Karpas-422 (cell line): Measurements from ENCODE around the gene PPP1R14C. TPM values are rescaled to one million over a fixed set of nuclear protein-coding genes. Genes with fewer than 3 reads are reported as not detected.

ENCODE experiments used
- DNase-seq: peaks from one replicate; pipeline ENCODE4 v3.0.0-alpha.2; 2015
- H2AFZ ChIP-seq: fragments of 200-600 bp; sonication (generic); 2 replicates; pipeline ENCODE4 v1.6.1; 2014; ENCODE audit warnings: antibody characterized with exemption, low read length, mixed read lengths
- H3K27ac ChIP-seq: fragments of 200-600 bp; sonication (generic); 2 replicates; pipeline ENCODE4 v1.5.1; 2014; ENCODE audit warnings: mild to moderate bottlenecking, low read length, moderate library complexity
- H3K27me3 ChIP-seq: fragments of 200-600 bp; sonication (generic); 2 replicates; pipeline ENCODE4 v1.6.1; 2014; ENCODE audit warnings: low read length, mixed read lengths
- H3K36me3 ChIP-seq: fragments of 200-600 bp; sonication (generic); 2 replicates; pipeline ENCODE4 v1.6.1; 2014; ENCODE audit warnings: low read length, mixed read lengths; ENCODE audit not compliant: insufficient read depth
- H3K4me1 ChIP-seq: fragments of 200-600 bp; sonication (generic); 2 replicates; pipeline ENCODE4 v1.6.1; 2014; ENCODE audit warnings: mild to moderate bottlenecking, low read length, mixed read lengths
- H3K4me2 ChIP-seq: fragments of 200-600 bp; sonication (generic); 2 replicates; pipeline ENCODE4 v1.6.1; 2014; ENCODE audit warnings: low read length, low read depth, mild to moderate bottlenecking; ENCODE audit not compliant: poor library complexity, severe bottlenecking
- H3K4me3 ChIP-seq: fragments of 200-600 bp; sonication (generic); 2 replicates; pipeline ENCODE4 v1.5.1; 2014; ENCODE audit warnings: mild to moderate bottlenecking, antibody characterized with exemption, low read length, mixed read lengths
- H3K79me2 ChIP-seq: fragments of 200-600 bp; sonication (generic); 2 replicates; pipeline ENCODE4 v1.6.1; 2014; ENCODE audit warnings: mild to moderate bottlenecking, low read length, mixed read lengths
- H3K9ac ChIP-seq: fragments of 200-600 bp; sonication (generic); 2 replicates; pipeline ENCODE4 v1.6.0; 2014; ENCODE audit warnings: low read length
- H3K9me2 ChIP-seq: fragments of 200-600 bp; sonication (generic), shearing (Covaris generic); replicated peaks from 2 replicates; pipeline ENCODE4 v1.6.0; 2014; ENCODE audit warnings: mild to moderate bottlenecking, low read length, moderate library complexity; ENCODE audit not compliant: insufficient read depth
- H3K9me3 ChIP-seq: fragments of 300-700, 200-600 bp; sonication (generic); 2 replicates; pipeline ENCODE4 v1.6.1; 2014; ENCODE audit warnings: low read length, mixed read lengths
- H4K20me1 ChIP-seq: fragments of 200-600 bp; sonication (generic); 2 replicates; pipeline ENCODE4 v1.6.1; 2014; ENCODE audit warnings: mild to moderate bottlenecking, antibody characterized with exemption, low read length, low read depth; ENCODE audit not compliant: insufficient read depth
- total RNA-seq: library from RNA; depleted of rRNA; stranded (reverse); fragments of >200 nt; shearing (Covaris generic); gene quantifications from 2 replicates; pipeline ENCODE4 v1.2.3, GENCODE V29; 2014; ENCODE audit warnings: low replicate concordance

Gene PPP1R14C
- total RNA-seq, 1 experiment from 2014 or later: not detected

DNA sequence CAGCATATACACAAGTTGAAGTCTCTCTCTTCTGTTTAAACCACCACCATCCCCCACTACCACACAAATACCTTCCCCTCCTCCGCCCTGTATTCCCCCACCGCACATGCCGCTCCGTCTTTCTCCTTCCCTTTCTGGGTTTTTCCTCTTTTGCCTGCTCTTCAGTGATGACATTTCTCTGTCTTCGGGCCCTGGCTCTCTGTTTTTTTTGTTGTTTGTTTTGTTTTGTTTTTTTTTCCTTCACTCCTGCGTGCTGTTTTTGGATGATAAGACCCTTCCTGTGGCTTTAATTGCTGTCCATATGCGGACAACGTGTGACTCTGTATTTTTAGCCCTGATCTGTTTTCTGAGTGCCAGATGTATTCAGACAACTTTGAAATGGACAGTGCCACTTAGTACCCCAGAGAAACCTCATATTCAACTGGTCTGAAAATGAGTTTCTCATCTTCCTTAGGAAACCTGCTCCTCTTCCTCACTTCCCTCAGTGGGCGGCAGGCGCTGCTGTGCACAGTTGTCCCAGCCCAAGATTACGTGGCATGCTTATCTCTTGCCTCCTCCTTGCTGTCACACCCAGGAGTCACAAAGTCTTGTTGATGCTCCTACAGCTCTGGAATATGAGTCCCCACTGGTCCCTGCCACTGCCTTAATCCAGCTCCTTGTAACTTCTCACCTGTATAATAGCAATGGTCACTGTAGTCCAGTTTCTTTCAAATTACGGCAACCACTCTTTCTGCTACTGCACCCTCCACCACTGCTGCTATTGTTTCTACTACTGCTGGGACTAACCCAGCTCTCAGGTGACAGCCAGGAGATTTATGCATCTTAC lies 8.2 kb downstream of the PPP1R14C start:
- Histone ChIP-seq H3K9me2 (no peaks in the 10 kb centered on the region), H3K4me2 (no peak overlapping the region), H3K27ac (no peak overlapping the region), H2AFZ (no peak overlapping the region), H3K4me1 (peaks cover 5% of the 10 kb centered on the region), H3K4me3 (no peak overlapping the region), H3K36me3 (no peaks in the 10 kb centered on the region), H4K20me1 (no peaks in the 10 kb centered on the region), H3K9me3 (no peaks in the 10 kb centered on the region), H3K27me3 (no peaks in the 10 kb centered on the region), H3K79me2 (no peaks in the 10 kb centered on the region), H3K9ac (no peak overlapping the region)
- DNase-seq: no peak

DNA sequence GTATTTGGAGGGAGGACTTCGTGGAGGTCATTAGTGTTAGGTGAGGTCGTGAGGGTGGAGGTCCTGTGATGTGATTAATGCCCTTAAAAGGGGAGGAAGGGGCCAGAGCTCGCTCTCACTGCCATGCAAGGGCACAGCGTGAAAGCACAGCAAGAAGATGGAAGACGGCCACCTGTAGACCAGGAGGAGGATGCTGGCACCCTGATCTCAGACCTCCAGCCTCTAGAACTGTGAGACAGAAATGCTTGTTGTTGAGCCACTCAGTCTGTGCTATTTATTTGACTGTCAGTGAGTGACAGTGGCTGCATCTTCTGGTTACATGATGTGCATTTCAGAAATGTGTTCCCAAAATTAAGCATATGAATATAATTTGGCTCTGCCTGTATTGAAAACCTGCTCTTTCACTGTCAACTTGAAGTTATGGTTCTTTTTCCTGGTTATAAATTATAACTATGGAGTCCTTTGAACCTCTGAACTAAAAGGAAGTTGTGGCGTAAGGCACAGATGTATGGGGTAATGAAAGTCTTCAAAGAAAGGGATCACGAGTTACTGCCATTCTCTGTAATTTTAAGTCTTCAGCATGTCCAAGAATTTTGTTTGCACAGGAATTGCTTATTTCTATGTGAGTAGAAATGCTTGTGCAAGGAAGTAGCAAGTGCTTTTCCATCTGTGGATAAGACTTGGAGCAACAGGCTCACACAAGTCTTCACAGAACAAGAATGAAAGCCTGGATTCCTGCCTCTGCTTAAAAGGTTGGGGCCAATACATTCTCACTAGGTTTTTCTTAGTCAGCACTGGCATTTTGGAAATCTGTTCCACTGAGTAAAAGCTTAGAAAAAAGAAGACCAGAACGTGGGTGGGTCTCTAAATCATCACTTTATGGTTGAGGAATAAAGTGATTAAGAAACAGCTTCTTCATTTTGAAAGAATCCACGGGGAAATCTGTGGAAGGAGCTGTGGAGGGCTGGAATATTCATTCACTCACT lies 10.3 kb downstream of the PPP1R14C start:
- Histone ChIP-seq H3K9me2 (no peaks in the 10 kb centered on the region), H3K27me3 (no peaks in the 10 kb centered on the region), H3K4me1 (no peaks in the 10 kb centered on the region), H3K27ac (no peak overlapping the region), H3K9me3 (no peaks in the 10 kb centered on the region), H3K9ac (no peak overlapping the region), H2AFZ (no peak overlapping the region), H3K4me3 (no peak overlapping the region), H4K20me1 (no peaks in the 10 kb centered on the region), H3K79me2 (no peaks in the 10 kb centered on the region), H3K36me3 (no peaks in the 10 kb centered on the region), H3K4me2 (no peak overlapping the region)
- DNase-seq: no peak

DNA sequence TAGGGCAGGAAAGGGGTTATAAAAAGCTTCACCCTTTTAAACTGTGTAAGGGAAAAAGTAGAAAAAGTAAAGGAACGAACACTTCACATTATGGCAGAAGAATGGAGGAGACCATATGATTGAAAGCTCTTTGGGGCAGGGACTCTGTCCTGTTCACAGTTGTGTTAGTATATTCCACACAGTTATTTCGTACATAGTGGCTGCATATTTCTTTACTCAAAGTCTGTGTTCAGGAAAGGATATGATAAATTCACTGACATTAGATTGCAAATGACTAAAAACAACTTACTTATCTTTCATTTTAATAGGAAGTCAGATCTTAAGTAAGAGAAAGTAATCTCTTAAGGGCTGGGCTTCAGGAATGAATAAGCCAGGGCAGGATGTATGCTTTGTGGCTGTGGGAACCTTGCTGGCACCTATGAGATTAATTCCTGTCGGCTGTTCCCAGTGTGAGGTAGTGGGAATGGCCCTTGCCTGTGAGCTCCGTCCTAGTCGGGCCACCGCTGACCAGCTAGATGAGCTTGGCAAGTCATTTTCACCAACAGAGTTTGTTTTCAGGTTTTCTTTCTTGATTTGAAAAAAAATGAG lies 11.2 kb downstream of the PPP1R14C start:
- no peak overlapping the region for H3K27ac ChIP-seq

GRCh38 chr6:150156460-150156859 lies 13.6 kb downstream of the PPP1R14C start:
- Histone ChIP-seq H3K4me2 (no peak overlapping the region), H3K9me3 (no peaks in the 10 kb centered on the region), H2AFZ (no peak overlapping the region), H3K4me3 (no peak overlapping the region), H3K9me2 (no peaks in the 10 kb centered on the region), H3K27me3 (no peaks in the 10 kb centered on the region), H3K27ac (no peak overlapping the region), H4K20me1 (no peaks in the 10 kb centered on the region), H3K36me3 (no peaks in the 10 kb centered on the region), H3K9ac (no peak overlapping the region), H3K79me2 (no peaks in the 10 kb centered on the region), H3K4me1 (no peaks in the 10 kb centered on the region)
- DNase-seq: no peak

More for the DNA sequence above, 11.2 kb downstream of the PPP1R14C start:
- no peak overlapping the region for H3K4me2 ChIP-seq
- no peaks in the 10 kb centered on the region for H3K4me1 ChIP-seq
- no peaks in the 10 kb centered on the region for H3K9me3 ChIP-seq
- no peaks in the 10 kb centered on the region for H3K27me3 ChIP-seq
- no peak for DNase-seq
- no peak overlapping the region for H2AFZ ChIP-seq
- no peaks in the 10 kb centered on the region for H3K79me2 ChIP-seq
- H3K9ac ChIP-seq: no peak overlapping the region
- no peaks in the 10 kb centered on the region for H4K20me1 ChIP-seq
- no peaks in the 10 kb centered on the region for H3K36me3 ChIP-seq
- H3K9me2 ChIP-seq: no peaks in the 10 kb centered on the region
- no peak overlapping the region for H3K4me3 ChIP-seq

- no peaks in the 10 kb centered on the region for H4K20me1 ChIP-seq
- H3K4me3 ChIP-seq: no peak overlapping the region
- no peaks in the 10 kb centered on the region for H3K4me1 ChIP-seq
- no peak for DNase-seq
- no peak overlapping the region for H3K4me2 ChIP-seq
- H3K27me3 ChIP-seq: no peaks in the 10 kb centered on the region
- no peaks in the 10 kb centered on the region for H3K36me3 ChIP-seq
- H3K9ac ChIP-seq: no peak overlapping the region
- no peaks in the 10 kb centered on the region for H3K9me2 ChIP-seq
- no peak overlapping the region for H3K27ac ChIP-seq
- H3K9me3 ChIP-seq: no peaks in the 10 kb centered on the region
- H3K79me2 ChIP-seq: no peaks in the 10 kb centered on the region
- no peak overlapping the region for H2AFZ ChIP-seq
Measured at GRCh38 chr6:150157081-150157480, 14.2 kb downstream of the PPP1R14C start.

GRCh38 chr6:150159757-150160156 lies 16.9 kb downstream of the PPP1R14C start:
- Histone ChIP-seq H3K4me2 (no peak overlapping the region), H3K4me3 (no peak overlapping the region), H4K20me1 (no peaks in the 10 kb centered on the region), H3K9me3 (no peaks in the 10 kb centered on the region), H3K9ac (no peak overlapping the region), H3K36me3 (no peaks in the 10 kb centered on the region), H3K4me1 (no peaks in the 10 kb centered on the region), H3K9me2 (no peaks in the 10 kb centered on the region), H2AFZ (no peak overlapping the region), H3K79me2 (no peaks in the 10 kb centered on the region), H3K27me3 (no peaks in the 10 kb centered on the region), H3K27ac (no peak overlapping the region)
- DNase-seq: no peak

DNA sequence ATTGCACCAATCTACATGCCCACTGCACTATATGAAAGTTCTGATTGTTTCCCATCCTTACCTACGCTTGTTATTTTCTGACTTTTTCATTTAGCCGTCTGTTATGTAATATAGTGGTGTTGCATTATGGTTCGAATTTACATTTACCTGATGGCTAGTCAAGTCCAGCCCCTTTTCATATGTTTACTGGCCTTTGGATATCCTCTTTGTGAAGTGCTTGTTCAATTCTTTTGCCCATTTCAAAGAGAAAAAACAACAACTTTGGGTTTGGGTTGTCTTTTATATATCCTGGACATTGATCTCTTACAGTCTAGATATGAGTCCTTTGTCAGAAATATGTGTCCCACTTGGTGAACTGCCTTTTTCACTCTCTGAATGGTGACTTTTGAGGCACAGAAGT lies 21.1 kb downstream of the PPP1R14C start:
- no peaks in the 10 kb centered on the region for H4K20me1 ChIP-seq
- no peak overlapping the region for H3K9ac ChIP-seq
- H3K9me3 ChIP-seq: no peaks in the 10 kb centered on the region
- peaks cover 6% of the 10 kb centered on the region for H3K4me1 ChIP-seq
- H3K4me3 ChIP-seq: no peak overlapping the region
- H3K27ac ChIP-seq: no peak overlapping the region
- no peak overlapping the region for H2AFZ ChIP-seq
- no peaks in the 10 kb centered on the region for H3K27me3 ChIP-seq
- no peaks in the 10 kb centered on the region for H3K9me2 ChIP-seq
- no peaks in the 10 kb centered on the region for H3K79me2 ChIP-seq
- H3K36me3 ChIP-seq: no peaks in the 10 kb centered on the region
- DNase-seq: no peak
- no peak overlapping the region for H3K4me2 ChIP-seq
